GM19468 (cell line): ENCODE data around the gene MTIF3.
"Not testable (repeated sequence)": the region's sequence is repeated elsewhere in the genome, so short reads cannot be mapped to it uniquely, and the experiment has no call there.

Experiments used
- ATAC-seq: cut with Tn5 transposase; IDR thresholded peaks from one replicate; pipeline ENCODE4 v1.9.1; 2021; ENCODE audit warnings: mild to moderate bottlenecking, moderate library complexity, moderate number of reproducible peaks; ENCODE audit not compliant: unreplicated experiment; ENCODE audit errors: extremely low read depth

Gene MTIF3

DNA sequence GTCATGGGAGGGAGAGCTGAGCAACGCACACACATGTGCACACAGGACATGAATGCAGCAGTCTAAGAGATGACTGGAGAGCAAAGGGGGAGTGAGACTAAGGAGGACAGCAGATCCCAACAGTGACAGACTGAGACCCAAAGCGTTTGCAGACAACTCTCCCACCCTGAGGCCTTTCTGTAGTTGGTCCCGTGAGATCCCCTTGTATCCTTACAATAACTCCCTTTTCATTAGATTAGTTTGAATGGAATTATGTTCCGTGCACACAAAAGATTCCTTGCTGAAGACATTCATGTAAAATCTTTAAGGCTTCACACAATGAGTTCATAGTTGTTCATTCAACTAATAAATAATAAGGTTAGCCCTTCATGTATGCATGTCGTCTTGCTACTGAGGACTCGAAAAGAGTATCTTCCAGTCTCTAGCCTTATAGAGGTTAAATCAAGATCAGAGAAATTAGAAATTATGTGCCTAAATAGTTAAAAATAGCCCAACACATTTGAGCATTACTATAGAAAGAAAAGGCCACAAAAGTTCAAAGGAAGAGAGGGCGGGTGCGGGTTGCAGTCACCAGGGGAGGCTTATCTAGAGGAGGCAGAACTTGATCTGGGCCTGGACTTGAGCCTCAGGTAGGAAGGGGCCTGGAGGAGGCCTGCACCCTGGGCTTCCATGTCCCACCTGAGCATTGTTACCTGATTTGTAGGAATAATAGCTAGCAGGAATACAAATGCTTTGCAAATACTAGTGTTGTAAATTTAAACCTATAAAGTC lies 29.1 kb downstream of the MTIF3 start:
- no peak for ATAC-seq

DNA sequence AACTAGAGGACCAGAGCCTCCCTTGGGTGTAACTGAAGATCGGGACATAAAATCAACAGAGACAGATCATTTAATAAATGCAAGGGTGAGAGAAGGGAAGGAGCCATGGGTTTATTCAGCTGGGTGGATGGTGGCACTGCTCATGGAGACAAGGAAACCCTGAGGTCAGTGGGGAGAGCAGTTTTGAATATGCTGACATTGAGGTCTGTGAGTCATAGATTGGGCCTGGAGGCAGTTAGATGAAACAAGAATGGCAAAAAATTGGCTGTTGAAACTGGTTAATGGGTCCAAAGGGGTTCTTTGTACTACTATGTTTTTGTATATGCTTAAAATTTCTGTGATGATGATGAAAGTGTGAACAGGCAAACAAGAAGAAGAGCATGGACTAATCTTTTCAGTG lies 31.0 kb downstream of the MTIF3 start:
- ATAC-seq = no peak

GRCh38 chr13:27415116-27415515 lies 35.2 kb downstream of the MTIF3 start:
- ATAC-seq = no peak

- no peak for ATAC-seq
Observed at GRCh38 chr13:27411341-27411740, 39.0 kb downstream of the MTIF3 start.

GRCh38 chr13:27409013-27409412 lies 41.4 kb downstream of the MTIF3 start:
- ATAC-seq = no peak

- no peak for ATAC-seq
Observed at GRCh38 chr13:27408074-27408473, 42.3 kb downstream of the MTIF3 start.

DNA sequence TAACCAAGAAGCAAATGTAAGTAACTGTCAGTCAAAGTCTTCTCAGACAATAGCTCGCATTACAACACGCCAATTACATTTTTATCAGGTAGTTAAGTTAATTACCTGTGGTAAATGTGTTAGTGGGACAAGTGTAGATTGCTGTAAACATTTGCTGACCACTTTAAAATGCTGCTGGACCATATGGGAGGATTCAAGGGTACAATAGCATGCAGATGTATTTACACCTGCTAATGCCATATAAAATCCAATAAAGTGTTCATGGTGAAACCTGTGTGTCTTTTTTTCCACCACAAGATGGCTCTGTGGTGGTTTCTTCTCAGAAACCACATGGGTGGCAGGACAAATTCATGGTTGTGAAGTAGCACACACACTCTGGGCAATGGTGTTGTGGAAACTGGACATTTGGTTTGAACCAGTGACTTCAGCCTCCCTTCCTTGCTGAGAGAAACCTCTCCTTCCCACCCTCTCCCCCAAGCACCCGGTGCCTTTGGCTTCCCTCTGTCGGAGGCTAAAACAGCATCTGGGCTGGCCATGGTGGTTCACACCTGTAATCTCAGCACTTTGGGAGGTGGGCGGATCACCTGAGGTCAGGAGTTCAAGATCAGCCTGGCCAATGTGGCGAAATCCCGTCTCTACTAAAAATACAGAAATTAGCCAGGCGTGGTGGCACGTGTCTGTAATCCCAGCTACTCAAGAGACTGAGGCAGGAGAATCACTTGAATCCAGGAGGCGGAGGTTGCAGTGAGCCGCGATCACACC lies 44.0 kb downstream of the MTIF3 start:
- no peak for ATAC-seq

DNA sequence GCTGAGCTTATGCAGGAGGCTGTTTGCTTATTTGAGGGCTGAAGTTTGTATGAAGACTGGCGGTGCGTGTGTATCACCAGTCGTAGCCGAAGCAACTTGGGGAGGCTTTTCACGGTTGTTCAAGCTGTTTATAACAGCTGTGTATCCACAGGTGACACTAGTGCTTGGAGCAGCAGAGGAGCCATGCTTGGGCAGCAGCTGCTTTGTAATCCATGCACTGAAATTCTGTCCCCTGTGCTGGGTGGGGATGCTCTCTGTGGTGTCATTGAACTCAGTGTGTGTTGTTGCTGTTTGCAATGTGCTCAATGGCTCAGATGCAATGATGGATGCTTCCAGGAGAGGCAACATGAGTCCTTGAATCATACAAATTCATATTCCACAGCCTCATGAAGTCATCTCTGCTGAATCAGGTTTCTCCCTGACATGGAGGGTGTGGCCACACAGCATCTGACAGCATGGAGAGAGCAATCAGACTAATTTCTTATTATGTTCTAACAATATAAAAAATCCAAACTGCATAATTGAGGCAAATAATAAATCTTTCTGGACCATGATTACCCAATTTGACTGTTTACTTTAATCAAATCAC lies 44.7 kb downstream of the MTIF3 start:
- ATAC-seq = no peak

- no peak for ATAC-seq
Observed at GRCh38 chr13:27404680-27405079, 45.7 kb downstream of the MTIF3 start.

GRCh38 chr13:27403727-27404385 lies 46.5 kb downstream of the MTIF3 start:
- ATAC-seq = no peak

DNA sequence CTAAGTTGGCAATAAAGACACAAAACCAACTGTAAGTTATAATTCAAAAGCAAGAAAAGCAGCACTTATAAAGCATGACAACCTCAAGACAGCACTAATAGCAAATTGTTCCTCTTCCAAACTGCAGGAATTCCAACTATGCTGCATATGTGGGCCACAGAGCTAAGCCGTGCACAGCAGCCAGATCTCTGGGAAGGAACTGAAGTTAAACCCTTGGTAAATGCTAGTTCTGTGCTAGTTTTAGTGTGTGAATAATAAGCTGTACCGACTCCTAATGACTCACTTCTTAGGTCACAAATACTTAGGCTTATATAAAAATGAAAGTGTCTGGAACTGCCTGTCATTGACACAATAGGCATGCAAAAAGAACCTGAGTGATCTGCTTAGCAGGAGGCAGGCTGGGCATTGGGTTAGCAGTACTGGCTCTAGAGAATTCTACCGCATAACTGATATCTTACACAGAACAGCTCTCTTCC lies 47.1 kb downstream of the MTIF3 start:
- ATAC-seq = no peak

- no peak for ATAC-seq
Observed at GRCh38 chr13:27401210-27401609, 49.2 kb downstream of the MTIF3 start.

DNA sequence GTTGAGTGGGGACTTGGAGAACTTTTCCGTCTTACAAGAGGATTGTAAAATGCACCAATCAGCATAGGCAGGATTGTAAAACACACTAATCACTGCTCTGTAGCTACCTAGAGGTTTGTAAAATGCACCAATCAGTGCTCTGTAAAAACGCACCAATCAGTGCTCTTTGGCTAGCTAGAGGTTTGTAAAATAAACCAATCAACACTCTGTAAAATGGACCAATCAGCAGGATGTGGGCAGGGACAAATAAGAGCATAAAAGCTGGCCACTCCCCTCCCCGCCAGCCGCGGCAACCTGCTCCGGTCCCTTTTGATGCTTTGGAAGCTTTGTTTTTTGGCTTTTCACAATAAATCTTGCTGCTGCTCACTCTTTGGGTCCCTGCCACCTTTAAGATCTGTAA lies 50.0 kb downstream of the MTIF3 start:
- ATAC-seq = not testable (repeated sequence)

DNA sequence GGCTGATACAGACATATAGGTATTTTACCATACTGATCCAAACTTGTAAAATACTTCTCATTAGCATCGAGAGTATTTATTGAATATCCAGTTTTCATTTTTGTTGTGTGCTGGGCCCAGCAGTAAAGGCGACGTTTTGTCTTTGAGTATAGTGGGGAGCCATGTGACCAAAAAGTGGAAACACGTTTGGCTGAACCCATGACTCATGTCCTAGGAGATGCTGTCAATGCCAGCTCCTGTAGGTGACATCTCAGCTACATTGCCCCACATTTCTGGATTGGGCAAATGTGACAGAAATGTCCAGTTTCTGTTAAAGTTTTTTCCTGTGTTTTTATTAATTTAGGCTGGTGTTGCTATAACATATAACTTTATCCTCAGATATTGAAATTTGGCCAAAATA lies 52.0 kb downstream of the MTIF3 start:
- no peak for ATAC-seq

DNA sequence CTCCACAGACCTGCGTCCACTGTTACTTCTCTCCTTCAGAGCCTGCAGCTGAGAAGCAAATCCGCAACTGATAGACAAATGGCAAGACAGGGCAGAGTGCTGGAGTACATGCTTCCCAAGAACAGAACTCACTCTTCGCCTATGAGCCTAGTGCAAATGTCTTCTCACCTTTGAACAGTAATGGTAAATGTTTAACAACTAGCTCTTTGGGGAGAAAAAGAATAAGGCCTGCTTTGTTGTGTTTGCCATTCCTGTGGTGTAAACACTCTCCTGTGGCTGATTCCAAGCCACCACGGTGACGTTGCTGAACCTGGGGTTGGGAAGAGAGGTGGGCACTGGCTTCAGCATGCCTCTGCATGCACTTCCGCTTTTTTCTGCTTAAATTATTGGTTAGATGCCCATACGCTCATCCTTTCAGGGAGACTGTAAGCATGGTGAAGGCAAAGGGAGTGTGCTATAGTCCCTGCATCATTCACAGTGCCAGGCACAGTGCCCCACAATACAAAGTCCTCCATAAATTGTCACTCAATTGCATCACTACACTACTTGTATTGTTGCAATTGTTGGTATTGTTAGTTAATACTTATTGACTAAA lies 54.0 kb downstream of the MTIF3 start:
- ATAC-seq = no peak

DNA sequence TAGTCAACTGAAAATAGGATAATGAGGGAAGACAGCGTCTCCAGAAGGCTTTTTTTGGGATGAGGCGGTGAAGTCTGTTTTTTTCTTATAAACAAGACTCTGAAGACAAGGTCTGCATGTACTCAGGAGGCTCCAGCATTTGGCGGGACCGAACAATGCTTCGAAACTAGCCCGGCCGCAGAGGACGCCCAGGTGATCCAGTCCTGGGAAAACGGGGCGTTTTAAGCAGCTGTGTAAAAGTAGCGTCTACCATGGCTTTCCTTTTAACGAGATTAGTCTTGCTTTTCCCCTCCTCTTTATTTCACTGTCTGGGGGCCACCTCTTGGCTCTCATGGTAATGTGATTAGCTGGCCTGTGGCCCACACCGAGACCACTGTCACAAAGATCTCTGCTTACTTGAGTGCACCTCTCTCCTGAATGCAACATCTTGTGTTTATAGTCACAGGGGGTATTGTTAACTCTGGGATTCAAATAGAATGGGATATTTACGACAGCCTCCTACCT lies 55.3 kb downstream of the MTIF3 start:
- ATAC-seq = no peak

DNA sequence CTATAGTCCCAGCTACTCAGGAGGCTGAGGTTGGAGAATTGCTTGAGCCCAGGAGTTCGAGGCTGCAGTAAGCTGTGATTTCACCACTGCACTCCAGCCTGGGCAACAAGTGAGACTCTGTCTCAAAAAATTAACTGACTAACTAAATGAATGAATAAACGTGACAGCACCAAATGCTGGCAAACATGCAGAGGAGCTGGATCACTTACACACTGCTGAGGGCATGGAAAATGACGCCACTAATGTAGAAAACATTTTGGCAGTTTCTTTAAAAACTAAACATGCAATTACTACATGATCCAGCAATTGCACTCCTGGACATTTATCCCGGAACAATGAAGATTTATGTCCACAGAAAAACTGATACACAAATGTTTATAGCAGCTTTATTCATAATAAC lies 57.3 kb downstream of the MTIF3 start:
- ATAC-seq = no peak

GRCh38 chr13:27391471-27391870 lies 58.9 kb downstream of the MTIF3 start:
- no peak for ATAC-seq

- ATAC-seq = no peak
Observed at GRCh38 chr13:27389891-27390290, 60.5 kb downstream of the MTIF3 start.

- ATAC-seq = no peak
Observed at GRCh38 chr13:27388241-27388640, 62.1 kb downstream of the MTIF3 start.
